PC-3 (cell line): ENCODE measurements around the gene TUBB2B.

Experiments
- CTCF ChIP-seq: fragments of 300-600 bp; sonication (generic); conservative IDR thresholded peaks from 2 replicates; pipeline ENCODE4 v1.5.1; 2017; ENCODE audit warnings: antibody characterized with exemption, low read depth, mild to moderate bottlenecking, low read length
- EZH2 ChIP-seq: fragments of 300-600 bp; sonication (generic); IDR thresholded peaks from one replicate; pipeline ENCODE4 v1.6.1; 2017; ENCODE audit warnings: antibody characterized with exemption, mild to moderate bottlenecking, low read length; ENCODE audit not compliant: unreplicated experiment
- EZH2phosphoT487 ChIP-seq: fragments of 300-600 bp; sonication (generic); IDR thresholded peaks from 2 replicates; pipeline ENCODE4 v1.6.1; 2018; ENCODE audit warnings: mild to moderate bottlenecking, antibody characterized with exemption, low read length, borderline replicate concordance

DNA sequence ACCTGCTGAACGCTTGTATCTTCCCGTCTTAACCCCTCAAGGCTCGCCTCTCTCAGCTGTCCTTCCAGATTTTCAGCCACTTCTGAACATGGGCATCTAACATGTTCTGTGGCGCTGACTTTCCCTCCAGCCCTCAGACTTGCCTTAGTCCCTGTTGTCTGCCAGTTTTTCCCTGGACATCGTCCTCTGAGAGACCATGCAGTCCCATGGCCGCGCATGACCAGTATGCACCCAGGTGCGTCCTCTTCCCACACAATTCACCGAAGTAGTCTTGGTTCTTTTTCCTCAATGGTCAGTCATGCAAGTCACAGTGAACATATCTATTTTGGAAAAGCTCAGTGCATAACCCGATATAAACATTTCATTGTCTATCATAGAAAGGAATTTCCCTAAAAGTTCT lies 9.2 kb downstream of the TUBB2B start:
- TF ChIP-seq CTCF, result no peak
- no peak for TF ChIP-seq EZH2
- no peak for TF ChIP-seq EZH2phosphoT487
